ENCODE measurements around the gene NPHP1.
"Not testable (repeated sequence)": the region's sequence is repeated elsewhere in the genome, so short reads cannot be mapped to it uniquely, and the experiment has no call there.

NPHP1 gene

GRCh38 chr2:110190169-110190568 is 14.6 kb downstream of the NPHP1 start:
- DNase-seq: not testable (repeated sequence)

GRCh38 chr2:110182449-110182848 is 22.4 kb downstream of the NPHP1 start:
- no peak for DNase-seq

GRCh38 chr2:110180036-110180435 is 24.8 kb downstream of the NPHP1 start:
- DNase-seq: no peak

- no peak for DNase-seq
Measured at GRCh38 chr2:110173523-110173922, 31.3 kb downstream of the NPHP1 start.

GRCh38 chr2:110172506-110172905 is 32.3 kb downstream of the NPHP1 start:
- no peak for DNase-seq

- no peak for DNase-seq
Measured at GRCh38 chr2:110170102-110170501, 34.7 kb downstream of the NPHP1 start.

GRCh38 chr2:110167326-110168000 is 37.4 kb downstream of the NPHP1 start:
- DNase-seq: no peak

- no peak for DNase-seq
Measured at GRCh38 chr2:110166266-110166665, 38.5 kb downstream of the NPHP1 start.

- DNase-seq: no peak
Measured at GRCh38 chr2:110157153-110157793, 47.5 kb downstream of the NPHP1 start.

- DNase-seq: not testable (repeated sequence)
Measured at GRCh38 chr2:110154828-110155227, 50.0 kb downstream of the NPHP1 start.

GRCh38 chr2:110154188-110154587 is 50.6 kb downstream of the NPHP1 start:
- DNase-seq: not testable (repeated sequence)

- DNase-seq: no peak
Measured at GRCh38 chr2:110153416-110153815, 51.4 kb downstream of the NPHP1 start.

GRCh38 chr2:110152943-110153342 is 51.9 kb downstream of the NPHP1 start:
- no peak for DNase-seq

GRCh38 chr2:110149330-110150220 is 55.2 kb downstream of the NPHP1 start:
- DNase-seq: no peak

GRCh38 chr2:110146945-110147332 is 57.9 kb downstream of the NPHP1 start:
- no peak for DNase-seq

GRCh38 chr2:110146183-110146944 is 58.4 kb downstream of the NPHP1 start:
- no peak for DNase-seq

- DNase-seq: no peak
Measured at GRCh38 chr2:110143982-110144381, 60.8 kb downstream of the NPHP1 start.

GRCh38 chr2:110140401-110140800 is 64.4 kb downstream of the NPHP1 start:
- no peak for DNase-seq

GRCh38 chr2:110134025-110134424 is 70.8 kb downstream of the NPHP1 start:
- DNase-seq: no peak

GRCh38 chr2:110131166-110131565 is 73.6 kb downstream of the NPHP1 start:
- no peak for DNase-seq

GRCh38 chr2:110130757-110131156 is 74.1 kb downstream of the NPHP1 start:
- DNase-seq: no peak

GRCh38 chr2:110126906-110127305 is 77.9 kb downstream of the NPHP1 start:
- no peak for DNase-seq

Data from NCI-H524 treated with DMSO at 0.1 percent for 48 hours (cell line).